ENCODE results near the gene DNAH10.

The DNAH10 gene

GRCh38 chr12:123720141-123720814, 41.8 kb upstream of the DNAH10 start:
- POLR2A ChIA-PET, result no interaction called here
- 61% methylated on average over 4 of the region's 5 CpGs for WGBS (ENCODE audit: insufficient coverage)

GRCh38 chr12:123721245-123721644, 40.9 kb upstream of the DNAH10 start:
- Histone ChIP-seq H3K4me3 (ENCODE audit: control insufficient read depth in 1 of 7, extremely low read depth in 1 of 7, insufficient read depth in 4 of 7, low read depth in 2 of 7, low read length in 6 of 7) (no peak overlapping the region), H3K27me3 (replicated peaks in 2 of 5; ENCODE audit: control insufficient read depth in 4 of 5, insufficient read depth in 5 of 5, low read length in 4 of 5) (no peaks in the 10 kb centered on the region), H3K36me3 (ENCODE audit: control insufficient read depth in 4 of 4, insufficient read depth in 4 of 4, low read length in 3 of 4) (peaks cover 8 to 45% (median 32%) of the 10 kb centered on the region in 4 experiments), H3K4me1 (ENCODE audit: control extremely low read depth in 1 of 4, control insufficient read depth in 4 of 4, insufficient read depth in 4 of 4, low read length in 3 of 4) (peaks cover 0 to 54% (median 22%) of the 10 kb centered on the region in 4 experiments), H3K9me3 (ENCODE audit: control extremely low read depth in 1 of 5, control insufficient read depth in 4 of 5, insufficient read depth in 2 of 5, low read depth in 1 of 5, low read length in 4 of 5) (no peaks in the 10 kb centered on the region), H3K27ac (ENCODE audit: insufficient read depth in 1 of 2, low read depth in 1 of 2, low read length in 2 of 2, poor library complexity in 1 of 2, severe bottlenecking in 2 of 2) (no peak overlapping the region)
- POLR2A ChIA-PET, result no interaction called here
- 100% methylated on average over 2 of the region's 2 CpGs for WGBS (ENCODE audit: insufficient coverage)
- CTCF ChIA-PET, result interaction anchor here (1.8 to 1.9 kb wide), 2 partner anchors 8 to 23 kb away, joined by 4 to 6 read pairs; no protein-coding TSS in a partner anchor
- no peak for DNase-seq

More at GRCh38 chr12:123720141-123720814, 41.8 kb upstream of the DNAH10 start:
- peak in 1 of 3 donors; percentile 45 for DNase-seq
- Histone ChIP-seq H3K27ac (ENCODE audit: insufficient read depth in 1 of 2, low read depth in 1 of 2, low read length in 2 of 2, poor library complexity in 1 of 2, severe bottlenecking in 2 of 2) (peak overlapping the region in 1 of 2 experiments; percentile 79), H3K4me3 (ENCODE audit: control insufficient read depth in 1 of 7, extremely low read depth in 1 of 7, insufficient read depth in 4 of 7, low read depth in 2 of 7, low read length in 6 of 7) (peak overlapping the region in 1 of 7 experiments; percentile 6), H3K4me1 (ENCODE audit: control extremely low read depth in 1 of 4, control insufficient read depth in 4 of 4, insufficient read depth in 4 of 4, low read length in 3 of 4) (peaks cover 2 to 59% (median 23%) of the 10 kb centered on the region in 4 experiments), H3K27me3 (replicated peaks in 2 of 5; ENCODE audit: control insufficient read depth in 4 of 5, insufficient read depth in 5 of 5, low read length in 4 of 5) (no peaks in the 10 kb centered on the region), H3K9me3 (ENCODE audit: control extremely low read depth in 1 of 5, control insufficient read depth in 4 of 5, insufficient read depth in 2 of 5, low read depth in 1 of 5, low read length in 4 of 5) (no peaks in the 10 kb centered on the region), H3K36me3 (ENCODE audit: control insufficient read depth in 4 of 4, insufficient read depth in 4 of 4, low read length in 3 of 4) (peaks cover 5 to 39% (median 26%) of the 10 kb centered on the region in 4 experiments)
- CTCF ChIA-PET, result interaction anchor here (1.2 to 3.3 kb wide), 2 partner anchors 16 to 25 kb away, joined by 3 to 14 read pairs; no protein-coding TSS in a partner anchor

- ChIA-PET CTCF (interaction anchor here (0.9 to 2.7 kb wide), 9 partner anchors 8 to 73 kb away, joined by 3 to 10 read pairs (median 4); partner anchors contain the start of gene DNAH10), POLR2A (interaction anchor here (1.6 kb wide), 1 partner anchor 11 kb away, joined by 5 read pairs; the partner anchor contains the start of gene ATP6V0A2)
- peaks cover 0 to 55% (median 22%) of the 10 kb centered on the region in 4 experiments for H3K4me1 ChIP-seq (ENCODE audit: control extremely low read depth in 1 of 4, control insufficient read depth in 4 of 4, insufficient read depth in 4 of 4, low read length in 3 of 4)
- no peaks in the 10 kb centered on the region for H3K27me3 ChIP-seq (replicated peaks in 2 of 5; ENCODE audit: control insufficient read depth in 4 of 5, insufficient read depth in 5 of 5, low read length in 4 of 5)
- peak overlapping the region in 1 of 2 experiments; percentile 11 for H3K27ac ChIP-seq (ENCODE audit: insufficient read depth in 1 of 2, low read depth in 1 of 2, low read length in 2 of 2, poor library complexity in 1 of 2, severe bottlenecking in 2 of 2)
- DNase-seq, result peak in 1 of 3 donors; percentile 33
- WGBS (ENCODE audit: insufficient coverage), result 96% methylated on average over 5 of the region's 8 CpGs
- no peak overlapping the region for H3K4me3 ChIP-seq (ENCODE audit: control insufficient read depth in 1 of 7, extremely low read depth in 1 of 7, insufficient read depth in 4 of 7, low read depth in 2 of 7, low read length in 6 of 7)
- H3K36me3 ChIP-seq (ENCODE audit: control insufficient read depth in 4 of 4, insufficient read depth in 4 of 4, low read length in 3 of 4), result peaks cover 13 to 62% (median 43%) of the 10 kb centered on the region in 4 experiments
- H3K9me3 ChIP-seq (ENCODE audit: control extremely low read depth in 1 of 5, control insufficient read depth in 4 of 5, insufficient read depth in 2 of 5, low read depth in 1 of 5, low read length in 4 of 5), result no peaks in the 10 kb centered on the region
Observed at GRCh38 chr12:123723011-123723410, 39.1 kb upstream of the DNAH10 start.

- H3K27me3 ChIP-seq (replicated peaks in 2 of 5; ENCODE audit: control insufficient read depth in 4 of 5, insufficient read depth in 5 of 5, low read length in 4 of 5), result no peaks in the 10 kb centered on the region
- H3K4me3 ChIP-seq (ENCODE audit: control insufficient read depth in 1 of 7, extremely low read depth in 1 of 7, insufficient read depth in 4 of 7, low read depth in 2 of 7, low read length in 6 of 7), result no peak overlapping the region
- H3K4me1 ChIP-seq (ENCODE audit: control extremely low read depth in 1 of 4, control insufficient read depth in 4 of 4, insufficient read depth in 4 of 4, low read length in 3 of 4), result peaks cover 0 to 57% (median 22%) of the 10 kb centered on the region in 4 experiments
- ChIA-PET CTCF (interaction anchor here (1.7 to 4.1 kb wide), 3 partner anchors 10 to 20 kb away, joined by 7 to 25 read pairs (median 8); no protein-coding TSS in a partner anchor), POLR2A (interaction anchor here (1.6 kb wide), 1 partner anchor 12 kb away, joined by 5 read pairs; the partner anchor contains the start of gene ATP6V0A2)
- H3K9me3 ChIP-seq (ENCODE audit: control extremely low read depth in 1 of 5, control insufficient read depth in 4 of 5, insufficient read depth in 2 of 5, low read depth in 1 of 5, low read length in 4 of 5), result no peaks in the 10 kb centered on the region
- H3K36me3 ChIP-seq (ENCODE audit: control insufficient read depth in 4 of 4, insufficient read depth in 4 of 4, low read length in 3 of 4), result peaks cover 16 to 69% (median 50%) of the 10 kb centered on the region in 4 experiments
- no peak overlapping the region for H3K27ac ChIP-seq (ENCODE audit: insufficient read depth in 1 of 2, low read depth in 1 of 2, low read length in 2 of 2, poor library complexity in 1 of 2, severe bottlenecking in 2 of 2)
- DNase-seq, result peak in 2 of 3 donors; percentile 46 to 52
- WGBS (ENCODE audit: insufficient coverage), result 25% methylated on average over 2 of the region's 5 CpGs
Observed at GRCh38 chr12:123723765-123724164, 38.3 kb upstream of the DNAH10 start.

- peaks cover 0 to 36% (median 12%) of the 10 kb centered on the region in 4 experiments for H3K4me1 ChIP-seq (ENCODE audit: control extremely low read depth in 1 of 4, control insufficient read depth in 4 of 4, insufficient read depth in 4 of 4, low read length in 3 of 4)
- no peak overlapping the region for H3K4me3 ChIP-seq (ENCODE audit: control insufficient read depth in 1 of 7, extremely low read depth in 1 of 7, insufficient read depth in 4 of 7, low read depth in 2 of 7, low read length in 6 of 7)
- ChIA-PET POLR2A (interaction anchor here (1.2 kb wide), 1 partner anchor 13 kb away, joined by 5 read pairs; no protein-coding TSS in a partner anchor), CTCF (interaction anchor here (0.6 to 4.1 kb wide), 5 partner anchors 10 to 28 kb away, joined by 3 to 25 read pairs (median 4); partner anchors contain the start of gene ATP6V0A2)
- no peak overlapping the region for H3K27ac ChIP-seq (ENCODE audit: insufficient read depth in 1 of 2, low read depth in 1 of 2, low read length in 2 of 2, poor library complexity in 1 of 2, severe bottlenecking in 2 of 2)
- H3K27me3 ChIP-seq (replicated peaks in 2 of 5; ENCODE audit: control insufficient read depth in 4 of 5, insufficient read depth in 5 of 5, low read length in 4 of 5), result no peaks in the 10 kb centered on the region
- H3K36me3 ChIP-seq (ENCODE audit: control insufficient read depth in 4 of 4, insufficient read depth in 4 of 4, low read length in 3 of 4), result peaks cover 20 to 77% (median 53%) of the 10 kb centered on the region in 4 experiments
- H3K9me3 ChIP-seq (ENCODE audit: control extremely low read depth in 1 of 5, control insufficient read depth in 4 of 5, insufficient read depth in 2 of 5, low read depth in 1 of 5, low read length in 4 of 5), result no peaks in the 10 kb centered on the region
- DNase-seq, result no peak
- 100% methylated on average over 1 of the region's 2 CpGs for WGBS (ENCODE audit: insufficient coverage)
Observed at GRCh38 chr12:123726244-123726643, 35.9 kb upstream of the DNAH10 start.

- Histone ChIP-seq H3K27ac (ENCODE audit: insufficient read depth in 1 of 2, low read depth in 1 of 2, low read length in 2 of 2, poor library complexity in 1 of 2, severe bottlenecking in 2 of 2) (no peak overlapping the region), H3K9me3 (ENCODE audit: control extremely low read depth in 1 of 5, control insufficient read depth in 4 of 5, insufficient read depth in 2 of 5, low read depth in 1 of 5, low read length in 4 of 5) (no peaks in the 10 kb centered on the region), H3K4me3 (ENCODE audit: control insufficient read depth in 1 of 7, extremely low read depth in 1 of 7, insufficient read depth in 4 of 7, low read depth in 2 of 7, low read length in 6 of 7) (no peak overlapping the region), H3K36me3 (ENCODE audit: control insufficient read depth in 4 of 4, insufficient read depth in 4 of 4, low read length in 3 of 4) (peaks cover 22 to 80% (median 54%) of the 10 kb centered on the region in 4 experiments), H3K4me1 (ENCODE audit: control extremely low read depth in 1 of 4, control insufficient read depth in 4 of 4, insufficient read depth in 4 of 4, low read length in 3 of 4) (peaks cover 0 to 34% (median 12%) of the 10 kb centered on the region in 4 experiments), H3K27me3 (replicated peaks in 2 of 5; ENCODE audit: control insufficient read depth in 4 of 5, insufficient read depth in 5 of 5, low read length in 4 of 5) (no peaks in the 10 kb centered on the region)
- 100% methylated on average over 1 of the region's 2 CpGs for WGBS (ENCODE audit: insufficient coverage)
- POLR2A ChIA-PET, result no interaction called here
- CTCF ChIA-PET, result interaction anchor here (0.9 to 4.1 kb wide), 3 partner anchors 9 to 106 kb away, joined by 3 to 25 read pairs (median 4); no protein-coding TSS in a partner anchor
- DNase-seq, result no peak
Observed at GRCh38 chr12:123726962-123727361, 35.1 kb upstream of the DNAH10 start.
